GM13976 (cell line): Measurements from ENCODE around the gene TMEM37.

Experiments used
- DNase-seq: peaks from one replicate; pipeline ENCODE4 v3.0.0; 2012; ENCODE audit warnings: low spot score
- CTCF ChIP-seq: IDR thresholded peaks from 2 replicates; pipeline ENCODE4 v1.5.1; 2012; ENCODE audit warnings: borderline replicate concordance, mild to moderate bottlenecking; ENCODE audit not compliant: insufficient read depth; ENCODE audit errors: extremely low read depth, missing control alignments, control extremely low read depth
- in situ Hi-C: fragments of 300-500 bp; cut with MboI; formaldehyde crosslinking; loops from one replicate; pipeline ENCODE4 v1.12.0; 2022; ENCODE audit warnings: low sequenced_read_pairs, mixed read lengths, inconsistent platforms; ENCODE audit not compliant: unreplicated experiment

The TMEM37 gene

GRCh38 chr2:119407430-119408220 lies 24.0 kb upstream of the TMEM37 start:
- peak; percentile 73 for TF ChIP-seq CTCF
- DNase-seq = peak; percentile 76
- in situ Hi-C loops = loop anchor here (5.0 kb wide), 1 partner anchor 60 kb away; no protein-coding TSS in a partner anchor

GRCh38 chr2:119408221-119408619 lies 23.4 kb upstream of the TMEM37 start:
- no peak for TF ChIP-seq CTCF
- in situ Hi-C loops = loop anchor here (5.0 kb wide), 1 partner anchor 59 kb away; no protein-coding TSS in a partner anchor

GRCh38 chr2:119409506-119409905 lies 22.1 kb upstream of the TMEM37 start:
- TF ChIP-seq CTCF = no peak
- no peak for DNase-seq
- in situ Hi-C loops = loop anchor here (5.0 kb wide), 1 partner anchor 58 kb away; no protein-coding TSS in a partner anchor

More at GRCh38 chr2:119408221-119408619, 23.4 kb upstream of the TMEM37 start:
- no peak for DNase-seq

GRCh38 chr2:119414894-119415293 lies 16.8 kb upstream of the TMEM37 start:
- DNase-seq = no peak
- TF ChIP-seq CTCF = no peak
- in situ Hi-C loops = no loop called here

GRCh38 chr2:119415630-119416029 lies 16.0 kb upstream of the TMEM37 start:
- TF ChIP-seq CTCF = no peak
- in situ Hi-C loops = no loop called here
- no peak for DNase-seq

GRCh38 chr2:119416299-119416923 lies 15.2 kb upstream of the TMEM37 start:
- DNase-seq = no peak
- TF ChIP-seq CTCF = no peak

More at GRCh38 chr2:119416299-119416923, 15.2 kb upstream of the TMEM37 start:
- in situ Hi-C loops = no loop called here
